Erythroblast (primary cell): ENCODE data around the gene CLMN.

Experiments
- DNase-seq, 2 experiments: peaks; one replicate each; lab custom pipeline; 2025; lab: John Stamatoyannopoulos, UW
- GATA1 ChIP-seq: IDR thresholded peaks from 2 replicates; pipeline ENCODE4 v1.6.1; 2011; ENCODE audit warnings: low read depth, mild to moderate bottlenecking, control low read depth, low read length, moderate library complexity
- POLR2A ChIP-seq: IDR thresholded peaks from 2 replicates; pipeline ENCODE4 v1.6.1; 2011; ENCODE audit warnings: mild to moderate bottlenecking, low read length

CLMN gene

DNA sequence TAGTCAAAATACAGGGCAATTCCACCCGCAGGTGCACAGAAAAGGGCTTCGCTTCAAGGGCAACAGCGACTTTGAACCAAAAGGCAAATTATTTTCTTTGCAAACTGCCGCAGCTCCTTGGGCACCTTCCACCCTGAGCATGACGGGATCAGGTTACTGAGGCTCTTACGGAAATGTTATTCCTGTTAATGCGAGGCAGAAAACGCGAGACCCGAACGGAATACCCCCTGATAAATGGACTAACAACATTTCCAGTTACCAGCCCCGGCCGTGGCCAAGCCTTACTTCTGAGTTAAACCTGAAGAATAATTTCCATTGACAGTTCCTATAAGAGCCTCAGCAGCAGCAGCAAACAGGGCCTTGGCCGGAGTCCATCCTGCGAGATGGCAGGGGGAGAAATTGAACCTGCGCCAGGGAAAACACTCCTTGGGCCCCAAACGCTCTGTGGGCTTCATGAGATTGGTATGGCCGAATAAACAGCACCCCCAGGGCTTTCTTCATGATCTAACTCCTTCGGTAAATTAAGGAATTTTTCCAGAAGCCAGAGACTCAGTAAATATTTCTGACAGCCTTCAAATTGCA is 92.3 kb downstream of the CLMN start:
- TF ChIP-seq GATA1 (no peak), POLR2A (no peak)
- no peak for DNase-seq

DNA sequence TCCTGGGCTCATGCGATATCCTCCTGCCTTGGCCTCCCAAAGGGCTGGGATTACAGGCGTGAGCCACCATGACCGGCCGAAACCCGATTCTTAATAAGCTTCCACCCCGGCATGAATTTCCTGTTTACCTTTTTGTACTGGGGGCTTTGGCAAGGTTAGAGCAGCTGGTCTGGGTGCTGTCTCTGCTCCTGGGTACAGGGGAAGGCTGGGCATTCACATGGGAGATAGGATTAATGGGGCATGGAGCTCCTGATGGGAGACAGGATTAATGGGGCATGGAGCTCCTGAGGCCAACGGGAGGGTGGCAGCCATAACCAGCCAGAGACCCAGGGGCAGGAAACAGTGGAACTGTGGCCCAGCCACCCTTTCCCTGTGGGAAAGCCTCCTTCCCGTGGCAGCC is 92.9 kb downstream of the CLMN start:
- TF ChIP-seq POLR2A, result no peak
- no peak for TF ChIP-seq GATA1
- DNase-seq, result no peak

- DNase-seq, result no peak
- no peak for TF ChIP-seq POLR2A
- TF ChIP-seq GATA1, result no peak
Measured at GRCh38 chr14:95225251-95225887, 94.3 kb downstream of the CLMN start.

GRCh38 chr14:95222870-95223398 is 96.8 kb downstream of the CLMN start:
- no peak for TF ChIP-seq POLR2A
- TF ChIP-seq GATA1, result no peak
- DNase-seq, result no peak

- DNase-seq, result no peak
- TF ChIP-seq POLR2A (no peak), GATA1 (no peak)
Measured at GRCh38 chr14:95222151-95222631, 97.5 kb downstream of the CLMN start.

DNA sequence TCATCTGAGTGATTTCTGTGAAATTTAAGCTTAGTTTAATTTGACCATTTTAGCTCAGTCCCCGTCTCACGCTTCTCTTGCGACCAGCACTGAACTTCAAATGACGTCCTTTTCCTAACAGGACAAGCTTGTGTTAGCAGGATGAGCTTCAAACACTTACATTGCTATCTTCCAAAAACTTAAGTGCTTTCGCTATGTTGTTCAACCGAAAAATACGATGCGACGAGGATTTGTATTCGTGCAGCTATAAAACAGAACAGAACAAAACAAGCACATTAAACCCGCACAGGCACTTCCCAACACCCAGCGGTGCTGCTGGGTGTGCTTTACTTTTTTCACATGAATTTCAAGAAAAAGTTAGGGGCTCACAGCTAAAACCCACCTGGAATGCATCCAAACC is 98.2 kb downstream of the CLMN start:
- no peak for DNase-seq
- TF ChIP-seq POLR2A, result no peak
- TF ChIP-seq GATA1, result no peak

GRCh38 chr14:95220663-95221231 is 99.0 kb downstream of the CLMN start:
- DNase-seq, result no peak
- TF ChIP-seq GATA1, result no peak
- no peak for TF ChIP-seq POLR2A

DNA sequence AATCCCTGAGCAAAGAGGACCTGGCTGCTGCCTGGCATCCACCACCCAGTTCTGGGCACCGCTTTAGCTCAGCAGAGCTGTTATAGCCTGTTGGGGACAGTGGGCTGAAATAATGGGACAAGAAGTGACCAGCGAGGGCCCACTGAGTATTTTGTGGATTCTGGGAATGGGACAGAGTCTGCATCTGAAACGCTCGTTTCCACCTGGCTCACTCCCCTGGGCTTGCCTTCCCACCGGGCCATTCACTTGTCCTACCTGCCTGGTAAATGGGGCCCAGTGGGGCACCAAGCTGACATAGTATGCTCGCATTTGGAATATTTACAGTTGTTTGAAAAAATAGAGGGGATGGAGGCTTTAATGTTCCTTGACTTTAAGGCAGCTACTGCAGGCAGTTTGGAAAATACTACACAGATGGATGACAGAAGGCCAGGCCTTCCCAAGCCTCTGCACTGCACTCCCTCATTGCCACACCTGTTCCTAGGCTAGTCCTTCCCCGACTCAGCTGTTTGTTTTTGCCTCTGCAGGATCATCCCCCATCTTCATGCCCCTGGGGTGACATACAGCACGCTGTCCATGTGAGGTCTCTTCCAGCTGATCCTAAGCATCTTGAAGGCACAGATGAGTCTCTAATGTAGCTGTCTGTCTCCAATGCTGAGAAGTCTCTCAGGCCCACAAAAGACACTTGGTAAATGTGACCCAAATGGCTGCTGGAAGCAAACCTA is 101.1 kb downstream of the CLMN start:
- TF ChIP-seq POLR2A (no peak), GATA1 (no peak)
- no peak for DNase-seq

DNA sequence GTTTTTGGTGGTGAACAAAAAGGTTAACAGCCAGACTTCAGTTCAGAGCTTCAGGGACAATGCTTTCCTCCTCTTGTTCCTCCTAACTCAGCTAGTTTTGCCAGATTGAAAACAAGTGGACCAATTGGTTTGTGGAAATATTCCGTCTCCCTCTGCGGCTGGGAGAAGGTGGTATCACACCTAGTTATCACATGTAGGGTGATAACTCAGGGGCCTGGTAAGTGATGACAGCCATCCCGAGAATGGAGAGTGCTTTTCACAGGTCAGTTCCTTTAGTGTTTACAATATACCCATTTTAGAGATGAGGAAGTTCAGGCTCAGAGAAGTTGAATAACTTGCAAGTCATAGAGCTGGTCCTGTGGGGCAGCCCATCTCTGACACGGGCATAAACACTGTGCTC is 101.7 kb downstream of the CLMN start:
- DNase-seq, result no peak
- no peak for TF ChIP-seq GATA1
- TF ChIP-seq POLR2A, result no peak

DNA sequence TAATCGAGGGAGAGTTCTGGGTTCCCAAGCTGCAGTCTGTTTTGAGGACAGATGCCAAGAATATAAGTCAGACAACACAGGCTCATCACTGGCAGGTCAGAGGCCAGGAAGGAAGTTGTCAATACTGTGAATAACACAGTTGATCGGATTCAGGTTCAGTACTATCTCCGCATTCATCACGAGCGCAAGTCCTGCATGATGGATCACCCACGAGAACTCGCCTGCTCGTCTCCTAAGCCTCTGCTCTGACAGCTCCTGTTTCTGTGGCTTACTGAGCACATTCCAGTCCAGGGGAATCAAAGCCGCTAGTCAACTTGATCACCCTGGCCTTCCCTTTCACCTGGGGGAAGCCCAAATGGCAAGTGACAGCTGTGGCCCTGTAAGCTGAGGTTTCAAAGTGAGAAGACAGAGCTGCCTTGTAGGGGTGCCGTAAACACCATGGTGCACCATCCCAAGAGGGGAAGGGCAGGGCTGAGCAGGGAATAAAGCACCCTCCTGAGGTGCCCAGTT is 102.3 kb downstream of the CLMN start:
- TF ChIP-seq GATA1 (no peak), POLR2A (no peak)
- no peak for DNase-seq

- TF ChIP-seq POLR2A (no peak), GATA1 (no peak)
Measured at GRCh38 chr14:95216008-95216407, 103.7 kb downstream of the CLMN start.

GRCh38 chr14:95215094-95215725 is 104.5 kb downstream of the CLMN start:
- TF ChIP-seq POLR2A (no peak), GATA1 (no peak)

More at GRCh38 chr14:95216008-95216407, 103.7 kb downstream of the CLMN start:
- no peak for DNase-seq

DNA sequence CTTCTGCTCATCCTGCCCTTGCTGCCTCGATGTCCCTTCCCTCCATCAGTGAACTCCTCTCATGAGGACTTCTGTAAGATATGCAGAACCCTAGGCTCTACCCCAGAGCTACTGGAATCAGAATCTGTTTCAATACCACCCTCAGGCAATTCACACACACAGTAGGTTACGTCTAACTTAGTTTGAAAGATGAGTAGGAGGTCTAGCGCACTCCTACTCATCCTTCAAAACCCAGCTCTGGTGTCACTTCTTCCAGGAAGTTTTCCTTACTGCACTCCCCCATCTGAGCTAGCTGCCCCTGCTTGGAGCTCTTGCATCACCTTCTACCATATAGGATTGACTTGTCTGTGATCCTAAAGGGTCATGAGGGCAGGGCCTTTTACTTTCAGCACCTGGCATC is 105.9 kb downstream of the CLMN start:
- no peak for DNase-seq
- no peak for TF ChIP-seq POLR2A
- TF ChIP-seq GATA1, result no peak

More at GRCh38 chr14:95215094-95215725, 104.5 kb downstream of the CLMN start:
- DNase-seq, result no peak
